Pancreas (tissue), 10 donors: ENCODE results near the gene NTHL1. TPM values are rescaled to one million over a fixed set of nuclear protein-coding genes. Genes with fewer than 3 reads are reported as not detected.

Source experiments
- ATAC-seq, 4 donors: fragments of 200-7000 bp; cut with Tn5 transposase; one replicate each; pipeline versions ENCODE4 v1.8.0 to v1.9.1; 2020; ENCODE audit warnings: mild to moderate bottlenecking in 4 of 4, moderate library complexity in 4 of 4
- DNase-seq, 6 donors: peaks; one replicate each; pipeline ENCODE4 v3.0.0-alpha.2; 2020
- FAIRE-seq: peaks from 2 replicates; lab custom pipeline; 2012; peaks lifted over from hg19 to GRCh38; lab: Jason Lieb, UNC
- H3K27ac ChIP-seq, 4 donors: fragments of 200-600 bp; sonication (generic); 1 replicate in 3 of 4; 2 replicates in 1 of 4; pipeline versions ENCODE4 v1.5.0 to v1.8.0; 2020
- H3K27me3 ChIP-seq, 4 donors: fragments of 200-600 bp; one replicate each; pipeline ENCODE4 v1.8.0; 2021
- H3K36me3 ChIP-seq, 3 donors: fragments of 200-600 bp; sonication (generic) in 1 of 3; one replicate each; pipeline versions ENCODE4 v1.5.0 to v1.8.0; 2020 to 2021
- H3K4me1 ChIP-seq, 3 donors: fragments of 200-600 bp; one replicate each; pipeline ENCODE4 v1.8.0; 2021
- H3K4me3 ChIP-seq, 4 donors: fragments of 200-600 bp; sonication (generic) in 2 of 4; one replicate each; pipeline versions ENCODE4 v1.5.0 to v1.8.0; 2020 to 2021
- H3K9me3 ChIP-seq, 4 donors: fragments of 200-600 bp; one replicate each; pipeline ENCODE4 v1.8.0; 2021
- WGBS, 2 donors: extraction: QIAGEN DNeasy Blood & Tissue Kit; methylation state at CpG; one replicate each; pipeline ENCODE4 v1.1.7; 2013; 5-methylcytosine and 5-hydroxymethylcytosine counted together
- intact Hi-C, 3 donors: fragments of 100-400 bp; cut with DNase I; formaldehyde crosslinking; loops; one replicate each; pipeline versions ENCODE4 v1.11.1 to v1.14.2; 2022
- polyA plus RNA-seq, 2 donors: library from polyadenylated mRNA; stranded (reverse); fragments of 200-250 nt; gene quantifications; one replicate each; pipeline ENCODE4 v1.2.3, GENCODE V29; 2013
- total RNA-seq, 6 donors: library from RNA; stranded (reverse); fragmentation: NEBNext Ultra II Directional in 4 of 6; extraction: Animal tissue kit (Norgen Biotek cat#: 25700) in 4 of 6; gene quantifications; one replicate each; pipeline versions ENCODE4 v1.2.1 to v1.2.4, GENCODE V29; 2021 to 2023
- TF ChIP-seq, protein P1 (sequence below), 4 donors: fragments of 200-600 bp; sonication (generic) in 3 of 4; IDR thresholded peaks; one replicate each; pipeline versions ENCODE4 v1.5.0 to v1.8.0; 2021; ENCODE audit warnings: antibody characterized with exemption in 4 of 4
- donor health status: healthy with polysubstance abuse.
- donor health status: DM: no; HTN: no; CAD: no; lungs with moderate emphysema.
- donor health status: DM: no; HTN: no; CAD: no.
- donor health status: control.
- donor health status: control.
- donor health status: Bipolar disorder and iron deficiency.
- donor health status: DM: yes; HTN: yes; CAD: no.
- donor health status: DM: no; HTN: no; CAD: no.
- donor health status: DM: no; HTN: no; CAD: no.
- donor health status: DM: yes; HTN: yes; CAD: no.

NTHL1 gene
- total and polyA plus RNA-seq, 8 donors, result 5.2 to 22.8 (median 8.9) TPM

DNA sequence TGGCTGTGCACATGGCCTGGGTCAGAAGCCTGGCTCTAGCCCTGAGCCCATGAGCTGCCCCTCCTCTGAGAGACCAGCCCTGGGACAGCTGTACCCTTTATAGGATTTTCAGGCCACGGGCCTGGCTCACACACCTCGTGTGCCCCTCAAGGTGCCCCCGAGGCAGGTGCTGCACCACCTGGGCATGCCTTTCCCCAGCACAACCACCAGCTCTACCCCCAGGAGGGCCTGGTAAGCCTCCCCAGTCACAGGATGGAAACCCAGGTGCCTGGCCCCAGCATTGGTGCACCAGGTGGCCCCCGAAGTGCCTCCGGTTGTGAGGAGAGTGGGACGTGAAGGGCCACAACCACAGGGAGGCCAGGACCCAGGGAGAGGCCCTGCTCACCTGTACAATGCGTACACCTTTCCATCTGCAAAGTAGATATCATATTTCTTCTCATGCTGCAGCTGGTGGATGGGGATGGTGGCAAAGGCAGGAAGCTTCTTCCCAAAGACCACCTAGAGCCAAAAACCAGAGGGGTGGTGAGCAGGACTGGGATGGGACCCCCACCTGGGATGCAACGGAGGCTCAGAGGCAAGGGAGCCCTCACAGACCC, 44.3 kb downstream of the NTHL1 start:
- no peak overlapping the region for H3K27ac ChIP-seq
- H3K36me3 ChIP-seq, result peaks cover 19 to 50% (median 36%) of the 10 kb centered on the region in 3 donors
- no peaks in the 10 kb centered on the region for H3K27me3 ChIP-seq
- intact Hi-C loops, result no loop called here
- DNase-seq (peak in 3 of 6 donors; percentile 15 to 79 (median 47)), ATAC-seq (no peak), FAIRE-seq (no peak)
- peaks cover 18 to 40% (median 33%) of the 10 kb centered on the region in 3 donors for H3K4me1 ChIP-seq
- TF ChIP-seq, protein P1, sequence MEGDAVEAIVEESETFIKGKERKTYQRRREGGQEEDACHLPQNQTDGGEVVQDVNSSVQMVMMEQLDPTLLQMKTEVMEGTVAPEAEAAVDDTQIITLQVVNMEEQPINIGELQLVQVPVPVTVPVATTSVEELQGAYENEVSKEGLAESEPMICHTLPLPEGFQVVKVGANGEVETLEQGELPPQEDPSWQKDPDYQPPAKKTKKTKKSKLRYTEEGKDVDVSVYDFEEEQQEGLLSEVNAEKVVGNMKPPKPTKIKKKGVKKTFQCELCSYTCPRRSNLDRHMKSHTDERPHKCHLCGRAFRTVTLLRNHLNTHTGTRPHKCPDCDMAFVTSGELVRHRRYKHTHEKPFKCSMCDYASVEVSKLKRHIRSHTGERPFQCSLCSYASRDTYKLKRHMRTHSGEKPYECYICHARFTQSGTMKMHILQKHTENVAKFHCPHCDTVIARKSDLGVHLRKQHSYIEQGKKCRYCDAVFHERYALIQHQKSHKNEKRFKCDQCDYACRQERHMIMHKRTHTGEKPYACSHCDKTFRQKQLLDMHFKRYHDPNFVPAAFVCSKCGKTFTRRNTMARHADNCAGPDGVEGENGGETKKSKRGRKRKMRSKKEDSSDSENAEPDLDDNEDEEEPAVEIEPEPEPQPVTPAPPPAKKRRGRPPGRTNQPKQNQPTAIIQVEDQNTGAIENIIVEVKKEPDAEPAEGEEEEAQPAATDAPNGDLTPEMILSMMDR (IDR thresholded peaks at IDR 0.05), result no peak
- no peak overlapping the region for H3K4me3 ChIP-seq
- no peaks in the 10 kb centered on the region for H3K9me3 ChIP-seq
- WGBS, 2 donors, result 54 to 62% methylated on average over 8 of the region's 8 CpGs

DNA sequence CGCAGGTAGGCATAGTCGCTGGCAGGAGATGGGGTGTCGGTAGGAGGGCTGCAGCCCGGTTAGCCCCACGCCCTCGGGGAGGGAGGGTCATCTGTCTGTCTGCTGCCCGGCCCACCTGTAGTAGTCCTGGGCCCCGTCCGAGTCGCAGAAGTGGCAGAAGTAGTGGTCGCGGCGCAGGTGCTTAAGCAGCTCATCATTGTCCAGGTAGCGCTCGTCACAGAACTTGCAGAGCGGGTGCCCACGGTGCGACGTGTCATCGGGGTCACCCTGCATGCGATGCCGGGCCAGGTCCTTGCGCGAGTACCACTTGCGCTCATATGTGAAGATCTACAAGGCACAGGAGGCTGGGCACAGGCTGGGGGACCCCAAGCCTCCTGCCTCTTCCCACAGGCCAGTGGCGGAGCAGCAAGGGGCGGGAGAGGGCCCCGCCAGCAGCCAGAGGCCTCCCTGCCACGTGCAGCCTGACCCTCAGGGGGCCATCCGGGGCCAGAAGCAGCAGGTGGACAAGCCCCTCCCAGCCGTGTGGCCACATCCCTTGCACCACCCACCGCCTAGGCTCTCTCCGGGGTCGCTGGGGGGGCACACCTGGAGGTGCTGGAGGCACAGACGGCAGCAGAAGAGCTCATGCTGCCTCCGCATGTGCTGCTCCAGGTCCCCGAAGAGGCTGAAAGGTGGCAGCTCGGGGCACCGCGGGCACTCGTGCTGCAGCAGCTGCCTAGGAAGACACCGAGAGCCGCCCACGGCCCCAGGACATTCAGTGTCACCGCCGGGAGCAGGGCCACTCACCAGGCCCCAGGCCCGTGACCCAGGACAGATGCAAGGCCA, 45.0 kb downstream of the NTHL1 start:
- intact Hi-C loops, result no loop called here
- TF ChIP-seq, protein P1 (IDR thresholded peaks at IDR 0.05), result no peak
- Histone ChIP-seq H3K27me3 (no peaks in the 10 kb centered on the region), H3K9me3 (no peaks in the 10 kb centered on the region), H3K27ac (no peak overlapping the region), H3K4me1 (peaks cover 14 to 33% (median 33%) of the 10 kb centered on the region in 3 donors), H3K4me3 (no peak overlapping the region), H3K36me3 (peaks cover 19 to 57% (median 39%) of the 10 kb centered on the region in 3 donors)
- DNase-seq (peak in 5 of 6 donors; percentile 16 to 79 (median 57)), ATAC-seq (no peak), FAIRE-seq (no peak)
- WGBS, 2 donors, result 90 to 91% methylated on average over 47 of the region's 47 CpGs

DNA sequence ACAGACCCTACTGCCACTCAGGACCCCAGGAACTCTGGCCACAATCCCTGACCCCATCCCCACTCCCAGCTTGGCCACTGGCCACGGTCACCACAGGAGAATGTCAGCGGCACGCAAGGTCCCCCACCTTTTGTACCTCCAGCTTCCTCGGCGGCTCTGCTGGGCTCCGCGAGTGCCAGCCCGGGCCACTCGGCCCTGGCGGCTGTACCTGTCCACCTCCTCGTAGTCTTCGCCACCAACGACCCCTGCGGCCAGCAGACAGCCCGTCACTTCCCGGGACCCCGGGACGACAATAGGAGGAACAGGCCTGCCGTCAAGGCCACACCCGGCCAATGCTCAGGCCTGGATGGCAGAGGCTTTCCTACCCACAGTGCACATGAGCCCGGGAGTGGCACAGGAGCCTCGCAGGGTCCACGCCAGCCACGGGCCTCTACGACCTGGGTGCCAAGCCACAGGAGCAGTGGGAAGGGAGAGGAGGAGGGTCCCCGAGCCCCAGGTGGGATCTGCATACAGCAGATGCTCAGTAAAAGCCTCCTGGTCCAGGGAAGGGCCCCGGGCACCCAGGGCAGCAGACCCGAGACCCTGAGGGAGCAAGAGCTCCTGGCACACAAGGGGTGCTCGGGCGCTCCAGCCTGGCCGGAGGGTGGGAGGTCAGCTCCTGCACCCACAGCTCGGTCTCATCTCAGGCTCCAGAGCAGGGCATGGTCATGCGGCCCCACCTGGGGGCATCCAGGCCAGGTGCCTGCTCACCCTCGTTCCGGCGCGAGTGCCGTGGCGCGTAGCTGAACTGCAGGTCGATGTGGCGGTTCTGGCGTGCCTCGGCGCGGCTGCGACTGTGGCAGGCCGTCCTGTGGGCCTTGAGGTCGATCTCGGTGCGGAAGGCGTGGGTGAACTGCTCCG, 45.9 kb downstream of the NTHL1 start:
- ATAC-seq (no peak), FAIRE-seq (no peak)
- peaks cover 19 to 64% (median 39%) of the 10 kb centered on the region in 3 donors for H3K36me3 ChIP-seq

DNA sequence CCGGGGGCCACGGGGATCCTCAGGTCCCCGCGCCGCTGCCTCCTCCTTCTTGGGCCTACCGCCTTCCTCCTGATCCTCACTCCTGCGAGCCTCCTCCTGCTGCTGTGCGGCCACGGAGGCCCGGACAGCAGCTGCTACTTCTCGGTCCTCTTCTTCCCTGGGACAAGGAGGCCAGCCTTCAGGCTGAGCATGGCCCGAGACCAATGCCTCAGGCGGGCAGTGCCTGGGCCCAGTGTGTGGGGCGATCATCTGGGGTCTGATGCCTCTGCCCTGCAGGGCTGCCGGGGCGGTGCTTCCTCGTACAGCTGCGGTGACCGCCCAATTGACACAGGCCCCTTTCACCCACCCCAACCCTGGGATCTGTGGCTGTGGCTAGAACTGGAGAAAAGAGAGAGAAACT, 46.6 kb downstream of the NTHL1 start:
- intact Hi-C loops, result no loop called here
- Histone ChIP-seq H3K27ac (no peak overlapping the region), H3K36me3 (peaks cover 19 to 64% (median 39%) of the 10 kb centered on the region in 3 donors), H3K9me3 (no peaks in the 10 kb centered on the region), H3K27me3 (no peaks in the 10 kb centered on the region), H3K4me3 (no peak overlapping the region), H3K4me1 (peaks cover 9 to 23% (median 20%) of the 10 kb centered on the region in 3 donors)
- ATAC-seq, result no peak
- WGBS, 2 donors, result 95 to 96% methylated on average over 18 to 19 of the region's 19 CpGs
- TF ChIP-seq, protein P1 (IDR thresholded peaks at IDR 0.05), result no peak
- peak in 2 of 6 donors; percentile 27 to 69 for DNase-seq
- no peak for FAIRE-seq

More for the DNA sequence above, 45.9 kb downstream of the NTHL1 start:
- Histone ChIP-seq H3K9me3 (no peaks in the 10 kb centered on the region), H3K27ac (no peak overlapping the region), H3K27me3 (no peaks in the 10 kb centered on the region), H3K4me3 (no peak overlapping the region), H3K4me1 (peaks cover 9 to 25% (median 24%) of the 10 kb centered on the region in 3 donors)
- intact Hi-C loops, result no loop called here
- DNase-seq, result peak in 5 of 6 donors; percentile 8 to 80 (median 51)
- WGBS, 2 donors, result 92 to 94% methylated on average over 47 to 53 of the region's 53 CpGs
- TF ChIP-seq, protein P1 (IDR thresholded peaks at IDR 0.05), result no peak
